Activated naive CD8-positive, alpha-beta T cell treated with anti-CD3 and anti-CD28 coated beads for 36 hours (primary cell): Measurements from ENCODE around the gene PCDHGA3. TPM values are rescaled to one million over a fixed set of nuclear protein-coding genes. Genes with fewer than 3 reads are reported as not detected.
"Not testable (repeated sequence)": the region's sequence is repeated elsewhere in the genome, so short reads cannot be mapped to it uniquely, and the experiment has no call there.

ENCODE experiments used
- DNase-seq: peaks from one replicate; pipeline ENCODE4 v3.0.0; 2021
- H3K27ac Mint-ChIP-seq: one replicate; pipeline ENCODE4 v1.8.0; 2022; ENCODE audit warnings: mild to moderate bottlenecking, moderate library complexity, mixed read lengths
- H3K27me3 Mint-ChIP-seq: one replicate; pipeline ENCODE4 v1.8.0; 2022; ENCODE audit warnings: mild to moderate bottlenecking, mixed read lengths
- H3K36me3 Mint-ChIP-seq: one replicate; pipeline ENCODE4 v1.8.0; 2021; ENCODE audit warnings: mild to moderate bottlenecking, mixed read lengths
- H3K4me1 Mint-ChIP-seq: one replicate; pipeline ENCODE4 v1.8.0; 2021; ENCODE audit warnings: mixed read lengths
- H3K4me3 Mint-ChIP-seq: one replicate; pipeline ENCODE4 v1.8.0; 2022; ENCODE audit warnings: mild to moderate bottlenecking, moderate library complexity, mixed read lengths
- H3K9me3 Mint-ChIP-seq: one replicate; pipeline ENCODE4 v1.8.0; 2022; ENCODE audit warnings: mixed read lengths
- total RNA-seq, 2 experiments: library from RNA; stranded (reverse); gene quantifications; one replicate each; pipeline ENCODE4 v1.2.3, GENCODE V29; 2021

PCDHGA3 gene
- total RNA-seq, 2 experiments from 2014 or later = not detected

- H3K27ac Mint-ChIP-seq, DNase-seq, H3K4me1 Mint-ChIP-seq: not testable (repeated sequence)
- Mint-ChIP-seq H3K4me3 (peak within 1 kb of the TSS; percentile 37), H3K9me3 (peaks cover 47% of the 10 kb centered on the region), H3K36me3 (peaks cover 17% of the 10 kb centered on the region), H3K27me3 (peaks cover 85% of the 10 kb centered on the region)
Measured at GRCh38 chr5:141387557-141388311, 44.1 kb downstream of the PCDHGA3 start, which contains the start of gene PCDHGB4. Gene PCDHGB4, plus strand, starts transcription at chr5:141387698. Its CDS starts 187 bp downstream, at chr5:141387885.

- no peak for DNase-seq
- peaks cover 84% of the 10 kb centered on the region for H3K27me3 Mint-ChIP-seq
- peaks cover 21% of the 10 kb centered on the region for H3K36me3 Mint-ChIP-seq
- no peak overlapping the region for H3K27ac Mint-ChIP-seq
- no peaks in the 10 kb centered on the region for H3K4me1 Mint-ChIP-seq
- no peak overlapping the region for H3K4me3 Mint-ChIP-seq
- peaks cover 48% of the 10 kb centered on the region for H3K9me3 Mint-ChIP-seq
Measured at GRCh38 chr5:141388661-141389060, 45.0 kb downstream of the PCDHGA3 start.

- Mint-ChIP-seq H3K4me1 (no peaks in the 10 kb centered on the region), H3K9me3 (peaks cover 48% of the 10 kb centered on the region), H3K27ac (no peak overlapping the region), H3K27me3 (peaks cover 84% of the 10 kb centered on the region), H3K4me3 (no peak overlapping the region), H3K36me3 (peaks cover 26% of the 10 kb centered on the region)
- no peak for DNase-seq
Measured at GRCh38 chr5:141389153-141390042, 45.8 kb downstream of the PCDHGA3 start.

- Mint-ChIP-seq H3K27me3 (peaks cover 82% of the 10 kb centered on the region), H3K36me3 (peaks cover 24% of the 10 kb centered on the region), H3K9me3 (peaks cover 35% of the 10 kb centered on the region), H3K4me1 (no peaks in the 10 kb centered on the region), H3K27ac (no peak within 1 kb of the TSS), H3K4me3 (no peak within 1 kb of the TSS)
- no peak for DNase-seq
Measured at GRCh38 chr5:141392429-141393198, 49.0 kb downstream of the PCDHGA3 start, which contains the start of gene PCDHGA8. Gene PCDHGA8, plus strand, starts transcription at chr5:141392633. Its CDS starts 181 bp downstream, at chr5:141392814.

- Mint-ChIP-seq H3K9me3 (peaks cover 33% of the 10 kb centered on the region), H3K27ac (no peak overlapping the region), H3K4me3 (no peak overlapping the region), H3K36me3 (peaks cover 23% of the 10 kb centered on the region), H3K4me1 (no peaks in the 10 kb centered on the region), H3K27me3 (peaks cover 82% of the 10 kb centered on the region)
- DNase-seq = no peak
Measured at GRCh38 chr5:141393267-141393666, 49.6 kb downstream of the PCDHGA3 start.

- DNase-seq, H3K4me1 Mint-ChIP-seq, H3K27ac Mint-ChIP-seq, H3K4me3 Mint-ChIP-seq: not testable (repeated sequence)
- H3K36me3 Mint-ChIP-seq = peaks cover 20% of the 10 kb centered on the region
- H3K27me3 Mint-ChIP-seq = peaks cover 82% of the 10 kb centered on the region
- peaks cover 33% of the 10 kb centered on the region for H3K9me3 Mint-ChIP-seq
Measured at GRCh38 chr5:141394401-141395187, 51.0 kb downstream of the PCDHGA3 start.

Other genes with a start within 250 kb of the PCDHGA3 start
- not detected for gene PCDHB2, start 249.2 kb upstream of the PCDHGA3 start, total RNA-seq
- gene PCDHB3, start 243.4 kb upstream of the PCDHGA3 start, total RNA-seq = not detected
- gene PCDHB4, start 222.0 kb upstream of the PCDHGA3 start, total RNA-seq = not detected
- gene PCDHB5, start 208.6 kb upstream of the PCDHGA3 start, total RNA-seq = not detected
- not detected for gene PCDHB6, start 193.8 kb upstream of the PCDHGA3 start, total RNA-seq
- not detected for gene PCDHB7, start 171.2 kb upstream of the PCDHGA3 start, total RNA-seq
- gene PCDHB8, start 166.0 kb upstream of the PCDHGA3 start, total RNA-seq = not detected
- gene PCDHB16, start 161.4 kb upstream of the PCDHGA3 start, total RNA-seq = not detected
- gene PCDHB9, start 156.7 kb upstream of the PCDHGA3 start, total RNA-seq = not detected
- gene PCDHB10, start 151.5 kb upstream of the PCDHGA3 start, total RNA-seq = not detected
- not detected for gene PCDHB11, start 144.2 kb upstream of the PCDHGA3 start, total RNA-seq
- not detected for gene PCDHB12, start 135.1 kb upstream of the PCDHGA3 start, total RNA-seq
- gene PCDHB13, start 129.9 kb upstream of the PCDHGA3 start, total RNA-seq = not detected
- gene PCDHB14, start 120.5 kb upstream of the PCDHGA3 start, total RNA-seq = not detected
- not detected for gene PCDHB15, start 98.4 kb upstream of the PCDHGA3 start, total RNA-seq
- gene SLC25A2, start 39.8 kb upstream of the PCDHGA3 start, total RNA-seq = under 1 TPM in 1 of 2 experiments, not detected in 1; 0.21 TPM
- gene TAF7, start 23.0 kb upstream of the PCDHGA3 start, total RNA-seq = 10 to 100 TPM; 60.4 to 60.5 TPM
- gene PCDHGA1, start 13.3 kb upstream of the PCDHGA3 start, total RNA-seq = not detected
- not detected for gene PCDHGA2, start 5.1 kb upstream of the PCDHGA3 start, total RNA-seq
- gene PCDHGB1, start 6.3 kb downstream of the PCDHGA3 start, total RNA-seq = not detected
- gene PCDHGA4, start 11.2 kb downstream of the PCDHGA3 start, total RNA-seq = under 1 TPM in 1 of 2 experiments, not detected in 1; 0.12 TPM
- under 1 TPM in 1 of 2 experiments, not detected in 1; 0.10 TPM for gene PCDHGB2, start 16.2 kb downstream of the PCDHGA3 start, total RNA-seq
- gene PCDHGA5, start 20.3 kb downstream of the PCDHGA3 start, total RNA-seq = under 1 TPM in 1 of 2 experiments, not detected in 1; 0.06 TPM
- not detected for gene PCDHGB3, start 26.4 kb downstream of the PCDHGA3 start, total RNA-seq
- gene PCDHGA6, start 30.1 kb downstream of the PCDHGA3 start, total RNA-seq = under 1 TPM; 0.08 TPM
- not detected for gene PCDHGA7, start 38.9 kb downstream of the PCDHGA3 start, total RNA-seq
- not detected for gene PCDHGB4, start 43.9 kb downstream of the PCDHGA3 start, total RNA-seq
- not detected for gene PCDHGA8, start 48.8 kb downstream of the PCDHGA3 start, total RNA-seq
- gene PCDHGB5, start 54.1 kb downstream of the PCDHGA3 start, total RNA-seq = under 1 TPM; 0.16 to 0.26 TPM
- not detected for gene PCDHGA9, start 58.9 kb downstream of the PCDHGA3 start, total RNA-seq
- gene PCDHGB6, start 64.2 kb downstream of the PCDHGA3 start, total RNA-seq = not detected
- under 1 TPM in 1 of 2 experiments, not detected in 1; 0.06 TPM for gene PCDHGA10, start 69.2 kb downstream of the PCDHGA3 start, total RNA-seq
- not detected for gene PCDHGB7, start 73.8 kb downstream of the PCDHGA3 start, total RNA-seq
- gene PCDHGA11, start 77.2 kb downstream of the PCDHGA3 start, total RNA-seq = under 1 TPM in 1 of 2 experiments, not detected in 1; 0.06 TPM
- under 1 TPM in 1 of 2 experiments, not detected in 1; 0.08 TPM for gene PCDHGA12, start 86.7 kb downstream of the PCDHGA3 start, total RNA-seq
- under 1 TPM in 1 of 2 experiments, not detected in 1; 0.33 TPM for gene PCDHGC3, start 132.1 kb downstream of the PCDHGA3 start, total RNA-seq
- gene PCDHGC4, start 141.2 kb downstream of the PCDHGA3 start, total RNA-seq = not detected
- not detected for gene PCDHGC5, start 145.3 kb downstream of the PCDHGA3 start, total RNA-seq